Panc1 (cell line): ENCODE results near the gene WFDC2. TPM values are rescaled to one million over a fixed set of nuclear protein-coding genes. Genes with fewer than 3 reads are reported as not detected.

Source experiments
- ATAC-seq: fragments of 200-7000 bp; cut with Tn5 transposase; 2 replicates; pipeline ENCODE4 v1.9.1; 2020; ENCODE audit warnings: mild to moderate bottlenecking, moderate library complexity
- BruUV-seq: library from RNA; stranded (reverse); fragments of 400-500 nt; replicated peaks from 2 replicates; lab custom pipeline; 2021; lab: Mats Ljungman, UMichigan
- CTCF ChIA-PET: fragments of 300-600 bp; sonication (Branson Sonifier 250); formaldehyde crosslinking; loops from one replicate; lab custom pipeline; 2022; ENCODE audit warnings: antibody characterized with exemption; lab: Charles Lee
- POLR2A ChIA-PET: fragments of 300-600 bp; sonication (Branson Sonifier 250); formaldehyde crosslinking; loops from one replicate; lab custom pipeline; 2022; ENCODE audit warnings: antibody characterized with exemption; lab: Charles Lee
- DNase-seq: peaks from one replicate; pipeline ENCODE4 v3.0.0-alpha.2; 2010; ENCODE audit warnings: low read depth, low spot score
- H3K27ac ChIP-seq: 2 replicates; pipeline ENCODE4 v1.5.1; 2011; ENCODE audit warnings: mild to moderate bottlenecking, low read length, inconsistent platforms
- H3K27me3 ChIP-seq: fragments of 200-500 bp; sonication (Bioruptor generic); 2 replicates; pipeline ENCODE4 v1.6.0; 2014; ENCODE audit warnings: low read length, inconsistent platforms; ENCODE audit not compliant: control insufficient read depth, insufficient read depth
- H3K36me3 ChIP-seq: fragments of 200-500 bp; sonication (Bioruptor generic); 2 replicates; pipeline ENCODE4 v1.5.1; 2014; ENCODE audit warnings: inconsistent platforms, mild to moderate bottlenecking, low read length, moderate library complexity; ENCODE audit not compliant: control insufficient read depth, insufficient read depth
- H3K4me1 ChIP-seq: 2 replicates; pipeline ENCODE4 v1.5.1; 2011; ENCODE audit warnings: inconsistent platforms, mild to moderate bottlenecking, low read length, moderate library complexity; ENCODE audit not compliant: control insufficient read depth, insufficient read depth
- H3K4me3 ChIP-seq, 2 experiments: 2 replicates each; pipeline ENCODE4 v1.5.1; 2011 to 2012; ENCODE audit warnings: low read depth in 2 of 2, low read length in 2 of 2, mild to moderate bottlenecking in 2 of 2, inconsistent platforms in 1 of 2, moderate library complexity in 1 of 2
- H3K9me3 ChIP-seq: fragments of 200-500 bp; sonication (Bioruptor generic); 2 replicates; pipeline ENCODE4 v1.5.1; 2014; ENCODE audit warnings: low read depth, mild to moderate bottlenecking, inconsistent platforms, low read length, moderate library complexity; ENCODE audit not compliant: control insufficient read depth, insufficient read depth
- POLR2AphosphoS5 ChIP-seq: IDR thresholded peaks from 2 replicates; pipeline ENCODE4 v1.6.1; 2012; ENCODE audit warnings: mild to moderate bottlenecking, low read depth, low read length, moderate library complexity
- SIN3A ChIP-seq: IDR thresholded peaks from 2 replicates; pipeline ENCODE4 v1.6.1; 2012; ENCODE audit warnings: low read depth, mild to moderate bottlenecking, low read length, moderate library complexity, borderline replicate concordance; ENCODE audit not compliant: insufficient read depth
- TCF7L2 ChIP-seq: IDR thresholded peaks from 2 replicates; pipeline ENCODE4 v1.6.1; 2011; ENCODE audit warnings: mild to moderate bottlenecking, low read depth, low read length, inconsistent platforms
- in situ Hi-C: cut with HindIII; loops from 2 replicates; pipeline ENCODE4 v1.10.0; 2016; ENCODE audit warnings: low sequenced_read_pairs, low pct_unique_long_range_greater_than_20kb
- intact Hi-C: fragments of 100-400 bp; cut with micrococcal nuclease; formaldehyde crosslinking; loops from one replicate; pipeline ENCODE4 v1.10.0; 2022; ENCODE audit not compliant: unreplicated experiment
- total RNA-seq: library from RNA; stranded (reverse); gene quantifications from one replicate; pipeline ENCODE4 v1.2.1, GENCODE V29; 2021; ENCODE audit not compliant: unreplicated experiment
- TF ChIP-seq, protein P1 (sequence below), 2 experiments: IDR thresholded peaks; 2 replicates each; pipeline ENCODE4 v1.6.1; 2011 to 2012; ENCODE audit warnings: low read depth in 2 of 2, control low read depth in 1 of 2, low read length in 1 of 2, mild to moderate bottlenecking in 1 of 2, moderate library complexity in 1 of 2; ENCODE audit not compliant: insufficient read depth in 1 of 2
- TF ChIP-seq, protein P2 (sequence below): fragments of 450-650 bp; IDR thresholded peaks from 2 replicates; pipeline ENCODE4 v1.5.1; 2017; ENCODE audit warnings: mild to moderate bottlenecking

WFDC2 gene
- total RNA-seq, 1 experiment from 2014 or later = 1.6 TPM

DNA sequence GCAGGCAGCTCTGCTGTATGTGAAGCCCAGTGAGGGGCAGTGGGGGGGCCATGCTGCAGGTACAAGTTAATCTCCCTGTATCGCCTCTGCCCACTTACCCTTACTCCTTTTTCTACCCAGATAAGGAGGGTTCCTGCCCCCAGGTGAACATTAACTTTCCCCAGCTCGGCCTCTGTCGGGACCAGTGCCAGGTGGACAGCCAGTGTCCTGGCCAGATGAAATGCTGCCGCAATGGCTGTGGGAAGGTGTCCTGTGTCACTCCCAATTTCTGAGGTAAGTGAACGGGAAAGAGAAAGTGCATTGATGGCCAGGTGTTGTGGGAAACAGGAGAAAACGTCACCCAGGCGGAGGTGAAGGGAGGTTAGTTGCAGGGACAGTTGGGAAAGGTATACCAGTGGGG lies 10.3 kb downstream of the WFDC2 start:
- Histone ChIP-seq H3K4me1 (no peaks in the 10 kb centered on the region), H3K27me3 (peaks cover 10% of the 10 kb centered on the region), H3K36me3 (no peaks in the 10 kb centered on the region), H3K27ac (no peak overlapping the region), H3K4me3 (no peak overlapping the region), H3K9me3 (no peaks in the 10 kb centered on the region)
- ATAC-seq (no peak), DNase-seq (no peak)
- ChIA-PET CTCF (no interaction called here), POLR2A (interaction anchor here (0.6 kb wide), 1 partner anchor 13 kb away, joined by 10 read pairs; no protein-coding TSS in a partner anchor)
- BruUV-seq = no TSS peak
- in situ Hi-C loops (no loop called here), intact Hi-C loops (no loop called here)
- TF ChIP-seq POLR2AphosphoS5 (no peak), TCF7L2 (no peak), SIN3A (no peak)
- TF ChIP-seq, protein P1, sequence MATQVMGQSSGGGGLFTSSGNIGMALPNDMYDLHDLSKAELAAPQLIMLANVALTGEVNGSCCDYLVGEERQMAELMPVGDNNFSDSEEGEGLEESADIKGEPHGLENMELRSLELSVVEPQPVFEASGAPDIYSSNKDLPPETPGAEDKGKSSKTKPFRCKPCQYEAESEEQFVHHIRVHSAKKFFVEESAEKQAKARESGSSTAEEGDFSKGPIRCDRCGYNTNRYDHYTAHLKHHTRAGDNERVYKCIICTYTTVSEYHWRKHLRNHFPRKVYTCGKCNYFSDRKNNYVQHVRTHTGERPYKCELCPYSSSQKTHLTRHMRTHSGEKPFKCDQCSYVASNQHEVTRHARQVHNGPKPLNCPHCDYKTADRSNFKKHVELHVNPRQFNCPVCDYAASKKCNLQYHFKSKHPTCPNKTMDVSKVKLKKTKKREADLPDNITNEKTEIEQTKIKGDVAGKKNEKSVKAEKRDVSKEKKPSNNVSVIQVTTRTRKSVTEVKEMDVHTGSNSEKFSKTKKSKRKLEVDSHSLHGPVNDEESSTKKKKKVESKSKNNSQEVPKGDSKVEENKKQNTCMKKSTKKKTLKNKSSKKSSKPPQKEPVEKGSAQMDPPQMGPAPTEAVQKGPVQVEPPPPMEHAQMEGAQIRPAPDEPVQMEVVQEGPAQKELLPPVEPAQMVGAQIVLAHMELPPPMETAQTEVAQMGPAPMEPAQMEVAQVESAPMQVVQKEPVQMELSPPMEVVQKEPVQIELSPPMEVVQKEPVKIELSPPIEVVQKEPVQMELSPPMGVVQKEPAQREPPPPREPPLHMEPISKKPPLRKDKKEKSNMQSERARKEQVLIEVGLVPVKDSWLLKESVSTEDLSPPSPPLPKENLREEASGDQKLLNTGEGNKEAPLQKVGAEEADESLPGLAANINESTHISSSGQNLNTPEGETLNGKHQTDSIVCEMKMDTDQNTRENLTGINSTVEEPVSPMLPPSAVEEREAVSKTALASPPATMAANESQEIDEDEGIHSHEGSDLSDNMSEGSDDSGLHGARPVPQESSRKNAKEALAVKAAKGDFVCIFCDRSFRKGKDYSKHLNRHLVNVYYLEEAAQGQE (IDR thresholded peaks at IDR 0.05; ENCODE audit: insufficient read depth in 1 of 2, low read depth in 2 of 2, low read length in 1 of 2) = no peak
- TF ChIP-seq, protein P2, sequence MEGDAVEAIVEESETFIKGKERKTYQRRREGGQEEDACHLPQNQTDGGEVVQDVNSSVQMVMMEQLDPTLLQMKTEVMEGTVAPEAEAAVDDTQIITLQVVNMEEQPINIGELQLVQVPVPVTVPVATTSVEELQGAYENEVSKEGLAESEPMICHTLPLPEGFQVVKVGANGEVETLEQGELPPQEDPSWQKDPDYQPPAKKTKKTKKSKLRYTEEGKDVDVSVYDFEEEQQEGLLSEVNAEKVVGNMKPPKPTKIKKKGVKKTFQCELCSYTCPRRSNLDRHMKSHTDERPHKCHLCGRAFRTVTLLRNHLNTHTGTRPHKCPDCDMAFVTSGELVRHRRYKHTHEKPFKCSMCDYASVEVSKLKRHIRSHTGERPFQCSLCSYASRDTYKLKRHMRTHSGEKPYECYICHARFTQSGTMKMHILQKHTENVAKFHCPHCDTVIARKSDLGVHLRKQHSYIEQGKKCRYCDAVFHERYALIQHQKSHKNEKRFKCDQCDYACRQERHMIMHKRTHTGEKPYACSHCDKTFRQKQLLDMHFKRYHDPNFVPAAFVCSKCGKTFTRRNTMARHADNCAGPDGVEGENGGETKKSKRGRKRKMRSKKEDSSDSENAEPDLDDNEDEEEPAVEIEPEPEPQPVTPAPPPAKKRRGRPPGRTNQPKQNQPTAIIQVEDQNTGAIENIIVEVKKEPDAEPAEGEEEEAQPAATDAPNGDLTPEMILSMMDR = no peak

DNA sequence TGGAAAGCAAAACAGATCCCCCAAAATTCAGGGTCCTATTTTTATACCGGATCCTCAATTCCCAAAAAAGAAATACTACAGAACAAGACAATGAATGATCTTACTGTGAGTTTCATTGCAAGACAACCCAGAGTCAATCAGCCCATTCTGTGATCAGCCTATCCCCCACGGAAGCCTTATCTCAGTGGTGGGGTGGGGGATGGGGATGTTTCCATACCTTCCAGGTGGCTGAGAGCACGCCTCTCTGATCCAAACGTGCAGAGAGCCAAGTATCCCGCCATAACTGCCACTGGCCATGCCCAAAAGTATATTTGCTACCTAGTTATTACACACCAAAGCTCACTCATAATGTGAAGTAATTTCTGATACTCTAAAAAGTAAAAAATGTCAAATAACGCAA lies 15.1 kb downstream of the WFDC2 start:
- DNase-seq (no peak), ATAC-seq (no peak)
- BruUV-seq = no TSS peak
- H3K4me1 ChIP-seq = no peaks in the 10 kb centered on the region
- intact Hi-C loops (no loop called here), in situ Hi-C loops (no loop called here)
- ChIA-PET POLR2A (no interaction called here), CTCF (no interaction called here)
- H3K9me3 ChIP-seq = no peaks in the 10 kb centered on the region
- no peak overlapping the region for H3K4me3 ChIP-seq
- no peak for TF ChIP-seq POLR2AphosphoS5
- TF ChIP-seq, protein P2 = no peak
- H3K27ac ChIP-seq = no peak overlapping the region
- H3K27me3 ChIP-seq = peaks cover 9% of the 10 kb centered on the region
- H3K36me3 ChIP-seq = no peaks in the 10 kb centered on the region
